K562 (cell line): ENCODE data around the gene MPZL1. TPM values are rescaled to one million over a fixed set of nuclear protein-coding genes. Genes with fewer than 3 reads are reported as not detected.

Experiments
- CBFB ChIP-seq: sonication (generic); formaldehyde crosslinking; IDR thresholded peaks from 2 replicates; pipeline ENCODE4 v1.4.0; 2020; ENCODE audit warnings: mild to moderate bottlenecking, missing genetic modification reagents
- CBX3 ChIP-seq, 2 experiments: IDR thresholded peaks; 1 replicate in 1 of 2; 2 replicates in 1 of 2; pipeline ENCODE4 v1.6.1; 2012; ENCODE audit warnings: inconsistent platforms in 2 of 2, low read length in 2 of 2, borderline replicate concordance in 1 of 2, control low read depth in 1 of 2
- CREB3L1 ChIP-seq: fragments of 450-650 bp; IDR thresholded peaks from 2 replicates; pipeline ENCODE4 v1.6.1; 2014; ENCODE audit warnings: low read depth, mild to moderate bottlenecking, moderate library complexity, borderline replicate concordance
- DMBX1 ChIP-seq: fragments of 250-450 bp; sonication (Bioruptor Pico); IDR thresholded peaks from 2 replicates; pipeline ENCODE4 v1.8.0; 2022; ENCODE audit warnings: inconsistent platforms, mild to moderate bottlenecking, moderate library complexity, borderline replicate concordance
- E4F1 ChIP-seq: fragments of 250-450 bp; sonication (Bioruptor Pico); IDR thresholded peaks from 2 replicates; pipeline ENCODE4 v1.5.0; 2021; ENCODE audit warnings: mild to moderate bottlenecking, borderline replicate concordance
- KDM1A ChIP-seq, 2 experiments: fragments of 450-650 bp; IDR thresholded peaks; 2 replicates each; pipeline ENCODE4 v1.6.1; 2016; ENCODE audit warnings: mild to moderate bottlenecking in 2 of 2
- MXD1 ChIP-seq: fragments of 250-450 bp; sonication (Bioruptor Pico); IDR thresholded peaks from 2 replicates; pipeline ENCODE4 v1.8.0; 2021; ENCODE audit warnings: borderline replicate concordance, mild to moderate bottlenecking, moderate library complexity; ENCODE audit not compliant: poor library complexity, severe bottlenecking
- NR2C1 ChIP-seq, 2 experiments: fragments of 450-650 bp; IDR thresholded peaks; 2 replicates each; pipeline ENCODE4 v1.6.1; 2017; ENCODE audit warnings: mild to moderate bottlenecking in 2 of 2, antibody characterized with exemption in 1 of 2, inconsistent platforms in 1 of 2, missing compliant biosample characterization in 1 of 2, missing genetic modification characterization in 1 of 2
- PCBP1 ChIP-seq: fragments of 200-400 bp; formaldehyde crosslinking; IDR thresholded peaks from 2 replicates; pipeline ENCODE4 v1.6.1; 2018; ENCODE audit warnings: mild to moderate bottlenecking, low read depth, low read length; ENCODE audit not compliant: poor library complexity, severe bottlenecking
- PHB2 ChIP-seq: fragments of 450-650 bp; IDR thresholded peaks from 2 replicates; pipeline ENCODE4 v1.6.1; 2017; ENCODE audit warnings: low read depth
- SMARCE1 ChIP-seq: fragments of 450-650 bp; IDR thresholded peaks from 2 replicates; pipeline ENCODE4 v1.7.1; 2016; ENCODE audit warnings: mild to moderate bottlenecking
- SREBF1 ChIP-seq: fragments of 150-350 bp; IDR thresholded peaks from 2 replicates; pipeline ENCODE4 v1.6.1; 2014; ENCODE audit warnings: antibody characterized with exemption, low read depth, low read length, borderline replicate concordance
- STAT5B ChIP-seq: fragments of 250-450 bp; sonication (Bioruptor Pico); IDR thresholded peaks from 2 replicates; pipeline ENCODE4 v1.8.0; 2021; ENCODE audit warnings: mild to moderate bottlenecking, inconsistent platforms
- TRIM25 ChIP-seq: fragments of 450-650 bp; IDR thresholded peaks from 2 replicates; pipeline ENCODE4 v1.7.0; 2016; ENCODE audit warnings: borderline replicate concordance
- ZBTB34 ChIP-seq: fragments of 250-450 bp; sonication (Bioruptor Pico); IDR thresholded peaks from 2 replicates; pipeline ENCODE4 v1.8.0; 2021; ENCODE audit warnings: mild to moderate bottlenecking, moderate library complexity
- ZNF232 ChIP-seq: sonication (generic); formaldehyde crosslinking; IDR thresholded peaks from 2 replicates; pipeline ENCODE4 v1.8.0; 2022; ENCODE audit warnings: mild to moderate bottlenecking, missing genetic modification reagents
- ZNF384 ChIP-seq: IDR thresholded peaks from 2 replicates; pipeline ENCODE4 v1.6.1; 2012; ENCODE audit warnings: low read depth, low read length, improper control_type of control experiment
- ZNF444 ChIP-seq: fragments of 250-450 bp; sonication (Bioruptor Pico); IDR thresholded peaks from 2 replicates; pipeline ENCODE4 v1.4.0; 2020; ENCODE audit warnings: mild to moderate bottlenecking, moderate library complexity
- ZNF511 ChIP-seq: sonication (generic); formaldehyde crosslinking; IDR thresholded peaks from 2 replicates; pipeline ENCODE4 v1.8.0; 2022; ENCODE audit warnings: mild to moderate bottlenecking, missing genetic modification reagents
- ZNF589 ChIP-seq: fragments of 200-800 bp; sonication (Bioruptor generic); IDR thresholded peaks from 2 replicates; pipeline ENCODE4 v1.6.1; 2016; ENCODE audit warnings: low read depth, missing genetic modification characterization, missing compliant biosample characterization
- ZNF77 ChIP-seq: fragments of 250-450 bp; sonication (Bioruptor Pico); IDR thresholded peaks from 2 replicates; pipeline ENCODE4 v1.5.0; 2020
- polyA plus RNA-seq, 8 experiments: library from polyadenylated mRNA; depleted of rRNA in 4 of 8; stranded (reverse) in 5 of 8; unstranded in 3 of 8; fragments of >200 nt; fragmentation: Nextera tagmentation in 2 of 8; fragmentation: Illumina TruSeq in 1 of 8; extraction: Ambion mirVana in 2 of 8; extraction: Trizol in 1 of 8; gene quantifications; 2 replicates each; pipeline versions ENCODE4 v1.2.1 to v1.2.3, GENCODE V29; 2011 to 2014; ENCODE audit warnings: inconsistent platforms in 1 of 8, missing spikeins in 1 of 8
- total RNA-seq, 7 experiments: library from RNA; depleted of rRNA in 6 of 7; stranded (reverse); fragments of >200 nt in 6 of 7; fragmentation: Illumina TruSeq in 2 of 7; extraction: Trizol in 2 of 7; gene quantifications; 2 replicates each; pipeline versions ENCODE4 v1.2.1 to v1.2.3, GENCODE V29; 2011 to 2021; ENCODE audit warnings: low replicate concordance in 1 of 7

MPZL1 gene
- total and polyA plus RNA-seq, 9 of the 15 experiments (the other 6 are each of a cell fraction or from before 2014, with no cell fraction given), result 14.5 to 153 (median 66.5) TPM

- TF ChIP-seq STAT5B (CRISPR knock-in tag) (no peak), TRIM25 (no peak), ZNF232 (CRISPR knock-in tag) (no peak), SREBF1 (no peak), CREB3L1 (no peak), KDM1A (IDR thresholded peaks at IDR 0.05) (no peak), ZNF444 (no peak), ZBTB34 (CRISPR knock-in tag) (no peak), NR2C1 (IDR thresholded peaks at IDR 0.05) (0 out of 2 replicates have a peak, but pooled peaks have one; percentile 20), NR2C1 (tag; IDR thresholded peaks at IDR 0.05) (no peak), E4F1 (CRISPR knock-in tag) (no peak), MXD1 (CRISPR knock-in tag) (no peak), PCBP1 (no peak), ZNF589 (CRISPR knock-in tag) (no peak), ZNF384 (no peak), SMARCE1 (peak; percentile 27; the same call in 1 of the 2 replicates), ZNF511 (no peak), CBX3 (IDR thresholded peaks at IDR 0.05; ENCODE audit: borderline replicate concordance in 1 of 2, low read length in 2 of 2) (no peak), CBFB (CRISPR knock-in tag) (no peak), ZNF77 (CRISPR knock-in tag) (no peak), PHB2 (no peak), DMBX1 (CRISPR knock-in tag) (no peak)
Observed at GRCh38 chr1:167747988-167748387, 26.2 kb downstream of the MPZL1 start (continued).
